NCI-H2171 treated with DMSO at 0.1 percent for 48 hours (cell line): ENCODE results near the gene SMCHD1.
"Not testable (repeated sequence)": the region's sequence is repeated elsewhere in the genome, so short reads cannot be mapped to it uniquely, and the experiment has no call there.

Experiments
- DNase-seq: peaks from one replicate; lab custom pipeline; 2025; lab: John Stamatoyannopoulos, UW

SMCHD1 gene

DNA sequence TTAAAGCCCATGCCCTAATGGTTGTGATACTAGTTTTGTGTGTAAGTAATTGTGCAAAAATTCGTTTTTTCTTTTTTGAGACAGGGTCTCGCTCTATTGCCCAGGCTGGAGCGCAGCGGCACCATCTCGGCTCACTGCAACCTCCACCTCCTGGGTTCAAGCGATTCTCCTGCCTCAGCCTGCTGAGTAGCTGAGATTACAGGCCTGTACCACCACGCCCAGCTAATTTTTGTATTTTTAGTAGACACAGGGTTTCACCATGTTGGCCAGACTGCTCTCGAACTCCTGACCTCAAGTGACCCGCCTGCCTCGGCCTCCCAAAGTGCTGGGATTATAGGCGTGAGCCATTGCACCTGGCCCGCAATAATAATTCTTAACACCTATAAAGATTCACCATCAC, 196.9 kb downstream of the SMCHD1 start:
- DNase-seq, result not testable (repeated sequence)

DNA sequence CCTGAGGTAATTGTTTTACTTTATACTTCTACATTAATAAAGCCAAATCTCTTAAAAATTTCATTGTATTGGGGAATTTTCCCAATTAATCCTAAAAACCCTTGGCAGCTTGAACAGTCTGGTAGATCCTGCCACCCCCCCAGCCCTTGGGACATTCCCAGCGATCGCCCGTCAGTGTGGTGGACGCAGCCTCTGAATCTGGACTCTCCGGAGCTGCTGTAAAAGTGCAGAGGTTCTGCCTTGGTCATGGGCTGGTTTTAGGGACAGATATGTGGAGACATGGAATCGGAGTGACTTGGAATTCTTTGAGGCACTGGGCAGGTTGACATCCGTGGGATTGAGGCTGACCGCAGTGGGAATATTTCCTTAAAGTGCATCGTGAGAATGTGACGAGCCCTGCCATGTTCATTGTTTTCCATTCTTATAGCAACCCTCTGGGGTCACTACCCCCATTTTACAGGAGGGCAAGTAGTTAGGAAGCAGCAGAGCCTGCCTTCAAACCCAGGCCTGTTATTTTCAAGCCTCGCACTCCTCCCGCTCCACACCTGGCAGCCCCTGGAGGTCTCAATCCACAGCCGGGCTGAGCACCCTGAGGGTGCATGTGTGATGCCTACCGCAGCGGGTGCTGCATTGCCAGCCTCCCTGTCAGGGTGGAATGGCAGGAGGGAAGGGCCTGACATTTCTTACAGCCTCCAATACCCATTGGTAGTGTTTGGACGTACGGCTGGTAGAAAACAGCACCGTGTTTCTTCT, 197.8 kb downstream of the SMCHD1 start:
- DNase-seq, result no peak

DNA sequence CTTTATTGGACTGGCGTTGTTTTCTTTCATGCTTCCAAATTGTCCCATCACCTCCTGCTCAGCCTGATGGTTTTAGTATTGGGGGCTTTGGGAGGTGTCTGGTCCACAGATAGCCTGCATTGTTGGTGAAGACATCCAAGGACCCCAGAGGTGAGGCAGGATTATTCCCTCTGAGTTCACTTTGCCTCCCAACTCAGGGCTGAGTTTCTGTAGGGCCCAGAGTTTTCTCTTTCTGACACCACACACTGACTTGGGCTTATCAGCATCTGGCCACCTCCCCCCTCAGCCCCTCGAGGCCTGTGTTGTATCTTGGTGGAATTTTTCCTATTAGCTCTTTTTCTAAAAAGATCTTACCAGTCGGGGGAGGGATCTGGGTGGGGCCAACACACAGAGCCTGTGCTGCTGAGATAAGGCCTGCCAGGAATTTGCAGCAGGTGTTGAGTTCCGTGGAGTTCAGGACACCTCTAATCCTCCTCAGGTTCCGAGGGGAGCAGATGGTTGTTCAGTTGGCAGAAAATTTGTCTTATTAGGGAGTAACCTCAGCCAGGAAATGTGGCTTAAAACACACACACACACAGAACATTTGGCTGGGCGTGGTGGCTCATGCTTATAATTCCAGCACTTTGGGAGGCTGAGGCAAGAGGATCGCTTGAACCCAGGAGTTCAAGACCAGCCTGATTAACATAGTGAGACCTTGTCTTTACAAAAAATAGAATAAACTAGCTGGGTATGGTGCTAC, 198.6 kb downstream of the SMCHD1 start:
- no peak for DNase-seq
